GM21717 (cell line): ENCODE measurements around the gene POLQ.
"Not testable (repeated sequence)": the region's sequence is repeated elsewhere in the genome, so short reads cannot be mapped to it uniquely, and the experiment has no call there.

Experiments used
- ATAC-seq: cut with Tn5 transposase; IDR thresholded peaks from one replicate; pipeline ENCODE4 v1.9.1; 2021; ENCODE audit warnings: mild to moderate bottlenecking, moderate library complexity; ENCODE audit not compliant: unreplicated experiment

The POLQ gene

GRCh38 chr3:121431726-121432517, 113.9 kb downstream of the POLQ start:
- ATAC-seq: peak; percentile 97

GRCh38 chr3:121430664-121431215, 115.0 kb downstream of the POLQ start:
- no peak for ATAC-seq

GRCh38 chr3:121424549-121424948, 121.2 kb downstream of the POLQ start:
- ATAC-seq: no peak

- ATAC-seq: no peak
These were observed 127.6 kb downstream of the POLQ start for GRCh38 chr3:121418182-121418581.

DNA sequence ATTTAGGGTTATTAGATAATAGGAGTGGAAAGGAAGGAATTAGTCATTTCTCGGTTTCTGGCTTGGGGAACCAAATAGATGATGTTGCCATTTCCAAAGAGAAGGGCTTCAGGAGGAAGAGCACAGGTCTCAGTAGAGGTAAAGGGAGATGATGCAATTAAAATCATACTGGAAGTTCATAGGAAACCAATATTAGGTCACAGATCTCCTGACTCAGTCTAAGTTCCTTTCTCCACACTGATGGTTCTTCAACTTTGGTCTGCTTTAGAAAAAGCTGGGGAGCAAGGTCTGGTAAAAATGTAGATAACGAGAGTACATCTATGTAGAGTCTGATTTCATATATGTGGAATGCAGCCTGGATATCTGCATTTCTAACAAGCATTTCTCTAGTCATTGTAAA, 130.9 kb downstream of the POLQ start:
- ATAC-seq: no peak

- no peak for ATAC-seq
These were observed 134.3 kb downstream of the POLQ start for GRCh38 chr3:121411523-121411922.

DNA sequence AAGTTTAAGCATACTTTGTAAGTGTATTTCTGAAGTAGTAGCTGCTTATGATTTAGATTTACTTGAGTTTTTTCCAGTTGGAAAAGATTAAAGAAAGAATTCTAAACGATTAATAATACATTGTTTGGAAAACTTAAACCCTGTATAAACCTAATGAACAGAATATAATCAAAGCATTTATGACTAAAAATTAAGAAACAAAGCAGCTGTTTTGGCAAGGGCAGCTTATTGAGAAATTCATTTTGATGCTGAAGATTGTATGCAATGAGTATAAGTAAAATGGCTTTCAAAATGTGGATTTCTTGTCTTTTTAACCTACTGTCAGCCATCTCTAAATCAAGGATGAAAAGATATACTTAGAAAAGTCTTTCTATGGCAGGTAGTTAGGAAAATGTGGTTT, 140.2 kb downstream of the POLQ start:
- ATAC-seq: no peak

- ATAC-seq: no peak
These were observed 146.0 kb downstream of the POLQ start for GRCh38 chr3:121399820-121400219.

DNA sequence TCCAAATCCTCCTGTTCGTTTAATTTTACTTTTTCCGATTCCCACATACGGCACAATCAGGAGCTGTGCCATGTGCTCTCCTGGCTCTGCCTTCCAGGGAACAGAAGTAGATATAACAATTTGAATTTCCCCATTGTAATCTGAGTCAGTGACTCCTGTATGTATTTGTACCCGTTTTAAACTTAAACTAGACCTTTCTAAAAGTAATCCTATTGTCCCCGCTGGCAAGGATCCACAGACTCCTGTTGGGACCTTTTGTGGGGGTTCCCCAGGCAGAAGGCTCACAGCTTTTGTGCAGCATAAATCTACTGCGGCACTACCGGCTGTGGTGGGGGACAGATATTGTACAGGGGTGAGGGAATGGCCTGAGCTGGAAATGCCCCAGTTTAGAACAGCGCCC, 147.7 kb downstream of the POLQ start:
- not testable (repeated sequence) for ATAC-seq

DNA sequence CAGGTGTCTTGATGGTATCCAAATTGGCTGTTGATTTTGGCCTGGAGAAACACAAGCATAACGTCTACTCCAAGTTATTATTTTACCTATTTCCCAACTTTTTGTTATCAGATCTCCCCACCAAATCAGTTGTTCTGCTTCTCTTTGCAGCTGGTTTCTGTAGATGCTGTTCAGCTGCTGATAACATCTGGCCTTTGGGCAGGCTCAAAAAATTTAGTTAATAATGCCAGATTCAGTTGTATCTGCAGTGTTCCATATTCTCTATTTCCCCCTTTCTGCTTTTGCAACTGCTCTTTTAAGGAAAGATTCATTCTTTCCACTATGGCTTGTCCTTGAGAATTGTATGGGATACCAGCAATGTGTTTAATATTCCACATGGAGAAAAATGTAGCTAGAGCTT, 149.8 kb downstream of the POLQ start:
- ATAC-seq: not testable (repeated sequence)

DNA sequence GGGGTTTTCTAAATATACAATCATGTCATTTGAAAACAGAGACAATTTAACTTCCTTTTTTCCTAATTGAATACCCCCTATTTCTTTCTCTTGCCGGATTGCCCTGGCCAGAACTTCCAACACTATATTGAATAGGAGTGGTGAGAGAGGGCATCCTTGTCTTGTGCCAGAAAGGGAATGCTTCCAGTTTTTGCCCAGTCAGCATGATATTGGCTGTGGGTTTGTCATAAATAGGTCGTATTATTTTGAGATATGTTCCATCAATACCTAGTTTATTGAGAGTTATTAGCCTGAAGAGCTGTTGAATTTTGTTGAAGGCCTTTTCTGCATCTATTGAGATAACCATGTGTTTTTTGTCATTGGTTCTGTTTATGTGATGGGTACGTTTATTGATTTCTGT, 157.5 kb downstream of the POLQ start:
- ATAC-seq: not testable (repeated sequence)
